Activated CD4-positive, alpha-beta T cell treated with anti-CD3 and anti-CD28 coated beads, Interleukin-2, amount 10 ng/mL, durations not matched to agents 24 days and 14 days (primary cell): ENCODE results near the gene ANKH. TPM values are rescaled to one million over a fixed set of nuclear protein-coding genes. Genes with fewer than 3 reads are reported as not detected.

Experiments
- DNase-seq: peaks from one replicate; pipeline ENCODE4 v3.0.0; 2022
- H3K27ac Mint-ChIP-seq: one replicate; pipeline ENCODE4 v1.8.0; 2022; ENCODE audit warnings: mild to moderate bottlenecking, mixed read lengths
- H3K27me3 Mint-ChIP-seq: one replicate; pipeline ENCODE4 v1.8.0; 2022; ENCODE audit warnings: mixed read lengths
- H3K36me3 Mint-ChIP-seq: one replicate; pipeline ENCODE4 v1.8.0; 2022; ENCODE audit warnings: low read depth, mild to moderate bottlenecking, mixed read lengths
- H3K4me1 Mint-ChIP-seq: one replicate; pipeline ENCODE4 v1.8.0; 2021; ENCODE audit warnings: mixed read lengths
- H3K4me3 Mint-ChIP-seq: one replicate; pipeline ENCODE4 v1.8.0; 2022; ENCODE audit warnings: mild to moderate bottlenecking, moderate library complexity, mixed read lengths
- H3K9me3 Mint-ChIP-seq: one replicate; pipeline ENCODE4 v1.8.0; 2021; ENCODE audit warnings: mixed read lengths
- intact Hi-C: fragments of 100-400 bp; cut with micrococcal nuclease; formaldehyde crosslinking; loops from one replicate; pipeline ENCODE4 v1.15.1; 2023
- total RNA-seq: library from RNA; stranded (reverse); gene quantifications from 2 replicates; pipeline ENCODE4 v1.2.3, GENCODE V29; 2022

The ANKH gene
- total RNA-seq, 1 donor from 2014 or later = 46.7 TPM

DNA sequence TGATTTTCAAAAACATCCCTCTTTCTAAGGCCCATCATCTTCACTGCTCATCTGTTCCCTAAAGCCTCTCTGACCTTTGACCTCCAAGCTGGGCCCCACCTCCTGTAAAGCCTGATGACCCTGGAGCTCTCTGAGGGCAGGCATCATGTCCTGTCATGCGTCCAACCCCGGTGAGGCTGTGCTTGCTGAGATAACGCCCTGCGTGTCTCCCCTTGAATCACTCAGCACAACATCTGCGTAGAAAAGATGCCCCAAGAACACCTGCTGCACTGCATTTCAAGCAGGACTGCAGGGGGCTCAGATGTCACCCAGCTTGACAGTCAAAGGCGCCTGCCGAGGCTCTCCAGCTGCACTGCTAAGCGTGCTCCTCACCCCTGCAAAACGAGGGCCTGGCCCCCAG is 129.1 kb downstream of the ANKH start:
- no peaks in the 10 kb centered on the region for H3K9me3 Mint-ChIP-seq
- H3K27ac Mint-ChIP-seq = peak overlapping the region; percentile 30
- no peaks in the 10 kb centered on the region for H3K27me3 Mint-ChIP-seq
- H3K4me3 Mint-ChIP-seq = no peak overlapping the region
- H3K36me3 Mint-ChIP-seq = peaks cover 4% of the 10 kb centered on the region
- no peak for DNase-seq
- peaks cover 7% of the 10 kb centered on the region for H3K4me1 Mint-ChIP-seq
- intact Hi-C loops = no loop called here

DNA sequence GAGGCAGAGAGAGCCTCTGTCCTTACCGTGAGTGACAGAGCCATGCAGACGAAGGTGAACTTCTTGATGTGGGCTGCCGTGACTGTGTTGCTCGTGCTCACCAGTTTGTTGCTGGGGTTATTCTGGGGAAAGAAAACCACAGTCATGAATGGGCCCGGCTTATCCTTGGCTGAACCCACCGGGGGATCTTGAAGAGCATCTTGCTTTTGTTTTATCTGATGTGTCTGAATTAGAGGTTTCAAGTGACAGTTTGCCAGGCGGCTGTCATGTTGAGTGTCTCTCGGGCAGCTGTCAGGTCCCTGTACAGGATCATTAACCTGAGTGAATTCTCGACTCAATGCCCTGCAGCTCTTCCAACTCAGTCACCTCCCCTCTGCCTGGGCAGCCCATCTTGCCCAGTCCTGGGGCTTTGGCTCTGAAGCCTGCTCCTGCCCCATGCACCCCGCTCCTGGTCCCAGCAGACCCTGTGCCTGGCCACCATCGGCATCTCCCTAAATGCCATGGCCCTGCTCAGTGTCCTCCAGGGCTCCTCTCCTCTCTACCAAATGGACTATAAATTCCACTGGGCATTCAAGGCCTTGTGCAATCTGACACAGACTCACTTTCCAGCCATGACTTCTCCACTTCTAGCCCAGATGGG is 129.7 kb downstream of the ANKH start:
- intact Hi-C loops = no loop called here
- H3K4me1 Mint-ChIP-seq = peaks cover 7% of the 10 kb centered on the region
- H3K36me3 Mint-ChIP-seq = peaks cover 4% of the 10 kb centered on the region
- H3K9me3 Mint-ChIP-seq = no peaks in the 10 kb centered on the region
- DNase-seq = peak; percentile 65
- no peak overlapping the region for H3K4me3 Mint-ChIP-seq
- H3K27ac Mint-ChIP-seq = no peak overlapping the region
- no peaks in the 10 kb centered on the region for H3K27me3 Mint-ChIP-seq

- intact Hi-C loops = no loop called here
- Mint-ChIP-seq H3K27me3 (no peaks in the 10 kb centered on the region), H3K9me3 (no peaks in the 10 kb centered on the region), H3K4me3 (no peak overlapping the region), H3K27ac (no peak overlapping the region), H3K36me3 (peaks cover 4% of the 10 kb centered on the region), H3K4me1 (peaks cover 7% of the 10 kb centered on the region)
- no peak for DNase-seq
Observed at GRCh38 chr5:14741131-14741530, 130.4 kb downstream of the ANKH start.

DNA sequence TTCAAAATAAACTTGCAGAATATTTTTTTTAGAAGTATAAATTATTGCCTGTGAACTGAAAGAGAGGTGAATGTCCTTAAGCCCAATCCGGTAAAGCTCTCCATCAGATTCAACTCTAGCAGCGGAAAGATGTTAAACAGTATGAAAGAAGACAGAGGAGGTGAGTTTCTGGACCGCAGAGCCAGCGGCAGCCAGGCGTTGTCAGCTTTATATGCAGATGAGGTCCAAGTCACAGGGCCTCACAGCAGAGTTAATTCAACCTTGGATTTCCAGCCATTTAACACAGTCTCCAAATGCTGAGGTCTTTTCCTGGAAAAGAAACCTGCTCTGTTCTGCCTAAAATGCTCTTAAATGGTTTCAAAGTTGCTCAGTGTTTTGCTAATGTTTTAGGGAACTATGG is 131.6 kb downstream of the ANKH start:
- H3K4me3 Mint-ChIP-seq = no peak overlapping the region
- intact Hi-C loops = no loop called here
- no peaks in the 10 kb centered on the region for H3K9me3 Mint-ChIP-seq
- H3K27ac Mint-ChIP-seq = no peak overlapping the region
- peaks cover 4% of the 10 kb centered on the region for H3K36me3 Mint-ChIP-seq
- no peak for DNase-seq
- no peaks in the 10 kb centered on the region for H3K27me3 Mint-ChIP-seq
- peaks cover 4% of the 10 kb centered on the region for H3K4me1 Mint-ChIP-seq

DNA sequence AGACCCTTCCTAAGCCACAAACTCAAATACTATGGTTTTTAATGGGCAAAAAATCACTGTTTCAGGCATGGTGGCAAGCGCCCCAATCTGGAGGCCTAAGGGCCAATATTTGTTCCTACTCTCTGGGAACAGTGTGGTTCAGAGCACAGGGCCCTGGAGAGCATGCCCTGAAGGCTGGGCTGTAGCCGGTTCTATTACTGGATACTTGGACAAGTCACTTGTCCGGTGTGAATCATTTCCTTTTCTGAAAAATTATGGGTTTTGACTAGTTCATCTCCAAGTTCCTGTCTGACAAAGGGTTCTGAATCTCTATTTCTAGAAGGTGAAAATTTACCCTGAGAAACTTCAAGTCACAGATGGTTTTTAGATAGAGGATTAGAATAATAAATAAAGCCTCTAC is 132.0 kb downstream of the ANKH start:
- Mint-ChIP-seq H3K4me3 (no peak overlapping the region), H3K9me3 (no peaks in the 10 kb centered on the region), H3K27ac (no peak overlapping the region), H3K27me3 (no peaks in the 10 kb centered on the region), H3K36me3 (peaks cover 4% of the 10 kb centered on the region), H3K4me1 (peaks cover 4% of the 10 kb centered on the region)
- intact Hi-C loops = no loop called here
- no peak for DNase-seq

GRCh38 chr5:14738050-14738449 is 133.5 kb downstream of the ANKH start:
- peaks cover 6% of the 10 kb centered on the region for H3K36me3 Mint-ChIP-seq
- no peak overlapping the region for H3K4me3 Mint-ChIP-seq
- no peaks in the 10 kb centered on the region for H3K9me3 Mint-ChIP-seq
- H3K27ac Mint-ChIP-seq = no peak overlapping the region
- no peaks in the 10 kb centered on the region for H3K27me3 Mint-ChIP-seq
- no peak for DNase-seq
- H3K4me1 Mint-ChIP-seq = no peaks in the 10 kb centered on the region
- intact Hi-C loops = no loop called here

DNA sequence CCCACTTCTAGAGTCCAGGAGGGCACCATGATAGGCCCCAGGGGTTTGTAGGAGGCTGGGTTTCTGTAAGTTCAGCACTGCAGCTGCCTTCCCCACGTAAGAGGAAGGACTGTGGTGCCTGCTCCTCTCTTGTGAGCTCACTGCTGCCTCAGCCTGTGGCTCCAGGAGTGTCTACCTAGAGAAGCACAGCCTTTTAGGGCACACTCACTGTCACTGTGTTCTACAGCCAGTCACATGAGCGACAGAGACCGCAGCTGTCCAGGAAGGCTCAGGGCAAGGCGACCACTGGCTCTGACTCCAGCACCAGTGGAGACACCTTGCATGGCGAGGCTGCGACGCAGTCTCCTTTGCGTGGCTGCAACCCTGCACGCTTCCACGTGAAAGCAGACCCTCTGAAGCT is 134.3 kb downstream of the ANKH start:
- no peaks in the 10 kb centered on the region for H3K4me1 Mint-ChIP-seq
- intact Hi-C loops = no loop called here
- no peak overlapping the region for H3K4me3 Mint-ChIP-seq
- no peak overlapping the region for H3K27ac Mint-ChIP-seq
- H3K36me3 Mint-ChIP-seq = peaks cover 5% of the 10 kb centered on the region
- DNase-seq = no peak
- H3K27me3 Mint-ChIP-seq = no peaks in the 10 kb centered on the region
- no peaks in the 10 kb centered on the region for H3K9me3 Mint-ChIP-seq

DNA sequence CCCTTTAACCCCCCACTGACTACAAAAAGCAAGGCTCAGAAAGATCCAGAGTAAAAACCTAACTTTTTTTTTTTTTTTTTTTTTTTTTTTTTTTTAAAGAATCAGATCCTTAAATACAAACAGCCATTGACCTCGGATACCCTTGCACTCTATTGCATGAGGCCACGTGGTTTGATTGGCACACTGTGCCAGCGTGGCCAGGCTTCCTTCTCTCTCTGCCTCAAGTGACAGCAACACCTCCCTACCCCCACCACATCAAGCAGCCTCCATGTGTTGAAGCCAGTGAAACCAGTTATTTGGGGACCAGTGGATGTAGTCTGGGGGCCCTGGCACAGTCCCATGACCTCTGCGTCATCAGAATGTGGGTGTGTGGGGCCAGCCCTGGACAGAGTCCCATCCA is 135.6 kb downstream of the ANKH start:
- Mint-ChIP-seq H3K27me3 (no peaks in the 10 kb centered on the region), H3K4me1 (no peaks in the 10 kb centered on the region), H3K36me3 (peaks cover 3% of the 10 kb centered on the region), H3K4me3 (no peak overlapping the region), H3K27ac (no peak overlapping the region), H3K9me3 (no peaks in the 10 kb centered on the region)
- DNase-seq = no peak
- intact Hi-C loops = no loop called here

DNA sequence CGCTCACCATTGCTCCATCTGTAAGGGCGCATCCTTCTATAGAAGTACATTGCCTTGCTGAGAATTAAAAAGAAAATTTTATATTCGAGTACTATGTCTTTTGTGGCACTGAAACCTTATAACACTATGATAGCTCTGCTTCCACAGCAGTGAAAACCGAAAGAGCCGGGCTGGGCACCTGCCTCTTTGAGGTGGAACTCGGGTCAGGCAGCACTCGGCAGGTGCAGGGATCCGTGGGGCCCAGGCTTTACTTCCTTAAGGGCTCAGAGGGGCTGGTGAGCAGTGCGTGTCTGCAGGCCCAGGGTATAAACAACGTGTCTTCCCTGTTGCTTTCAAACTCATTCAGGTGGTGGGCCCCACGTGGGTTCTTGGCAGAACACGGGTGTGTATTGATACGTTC is 137.2 kb downstream of the ANKH start:
- no peaks in the 10 kb centered on the region for H3K4me1 Mint-ChIP-seq
- DNase-seq = no peak
- intact Hi-C loops = no loop called here
- H3K27me3 Mint-ChIP-seq = no peaks in the 10 kb centered on the region
- H3K27ac Mint-ChIP-seq = no peak overlapping the region
- H3K36me3 Mint-ChIP-seq = peaks cover 3% of the 10 kb centered on the region
- H3K4me3 Mint-ChIP-seq = no peak overlapping the region
- H3K9me3 Mint-ChIP-seq = no peaks in the 10 kb centered on the region

- H3K9me3 Mint-ChIP-seq = no peaks in the 10 kb centered on the region
- peaks cover 3% of the 10 kb centered on the region for H3K36me3 Mint-ChIP-seq
- no peak overlapping the region for H3K4me3 Mint-ChIP-seq
- no peak for DNase-seq
- intact Hi-C loops = no loop called here
- no peaks in the 10 kb centered on the region for H3K4me1 Mint-ChIP-seq
- H3K27ac Mint-ChIP-seq = no peak overlapping the region
- no peaks in the 10 kb centered on the region for H3K27me3 Mint-ChIP-seq
Observed at GRCh38 chr5:14733661-14734060, 137.9 kb downstream of the ANKH start.

- Mint-ChIP-seq H3K4me1 (no peaks in the 10 kb centered on the region), H3K27me3 (no peaks in the 10 kb centered on the region), H3K9me3 (no peaks in the 10 kb centered on the region), H3K4me3 (no peak overlapping the region), H3K27ac (no peak overlapping the region), H3K36me3 (peaks cover 3% of the 10 kb centered on the region)
- DNase-seq = no peak
- intact Hi-C loops = no loop called here
Observed at GRCh38 chr5:14732991-14733390, 138.6 kb downstream of the ANKH start.

GRCh38 chr5:14730881-14731280 is 140.7 kb downstream of the ANKH start:
- intact Hi-C loops = no loop called here
- H3K4me3 Mint-ChIP-seq = no peak overlapping the region
- H3K36me3 Mint-ChIP-seq = peaks cover 3% of the 10 kb centered on the region

GRCh38 chr5:14730466-14730865 is 141.1 kb downstream of the ANKH start:
- H3K27ac Mint-ChIP-seq = no peak overlapping the region
- no peaks in the 10 kb centered on the region for H3K9me3 Mint-ChIP-seq

More at GRCh38 chr5:14730881-14731280, 140.7 kb downstream of the ANKH start:
- Mint-ChIP-seq H3K27ac (no peak overlapping the region), H3K4me1 (peaks cover 4% of the 10 kb centered on the region), H3K9me3 (no peaks in the 10 kb centered on the region), H3K27me3 (no peaks in the 10 kb centered on the region)
- DNase-seq = no peak

DNA sequence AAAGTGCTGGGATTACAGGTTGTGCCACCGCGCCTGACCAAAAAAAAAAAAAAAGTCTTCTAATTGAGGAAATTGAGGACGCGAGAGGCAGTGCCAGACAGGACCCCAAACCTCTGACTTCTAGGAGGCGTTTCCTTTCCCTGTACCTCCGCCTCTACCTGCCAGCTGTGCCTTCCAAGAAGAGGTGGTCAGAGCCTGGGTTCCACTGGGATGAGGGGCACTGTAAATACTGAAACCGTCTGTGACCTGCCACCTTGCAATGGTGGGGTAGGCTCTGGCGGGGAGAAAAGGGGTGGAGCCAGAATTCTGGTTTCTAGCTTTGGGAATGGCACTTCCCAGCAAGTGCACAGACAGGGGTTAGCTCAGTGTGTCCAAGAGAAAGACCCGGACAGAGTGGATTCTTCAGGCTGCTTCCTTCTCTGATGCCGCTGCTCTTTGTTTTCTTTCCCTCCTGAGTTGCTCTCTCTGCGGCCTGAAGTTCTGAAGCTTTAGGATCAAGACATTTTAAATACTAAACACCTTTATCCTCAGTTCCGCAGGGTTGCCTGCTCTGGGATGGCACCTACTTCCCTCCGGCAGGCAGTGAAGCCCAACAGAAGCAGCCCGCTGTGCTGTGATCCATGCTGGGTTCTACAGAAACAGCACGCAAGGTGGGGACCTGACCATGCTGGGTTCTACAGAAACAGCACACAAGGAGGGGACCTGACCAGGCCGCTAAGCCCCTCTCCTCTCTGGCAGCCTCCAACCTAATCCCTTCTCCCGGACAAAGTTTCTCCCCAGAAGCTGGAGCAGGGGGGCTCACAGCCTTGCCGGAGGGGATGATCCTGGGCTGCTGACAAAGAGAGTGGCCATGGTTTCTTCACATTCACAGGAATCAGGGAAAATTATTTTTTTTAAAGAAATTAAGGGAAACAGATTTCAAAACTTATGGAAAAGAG is 141.9 kb downstream of the ANKH start:
- peaks cover 3% of the 10 kb centered on the region for H3K36me3 Mint-ChIP-seq
- no peaks in the 10 kb centered on the region for H3K27me3 Mint-ChIP-seq
- H3K4me3 Mint-ChIP-seq = no peak overlapping the region
- H3K27ac Mint-ChIP-seq = no peak overlapping the region
- no peaks in the 10 kb centered on the region for H3K9me3 Mint-ChIP-seq
- peaks cover 4% of the 10 kb centered on the region for H3K4me1 Mint-ChIP-seq
- no peak for DNase-seq
- intact Hi-C loops = loop anchor here (5.0 kb wide), 1 partner anchor 83 kb away; no protein-coding TSS in a partner anchor

More at GRCh38 chr5:14730466-14730865, 141.1 kb downstream of the ANKH start:
- H3K36me3 Mint-ChIP-seq = peaks cover 3% of the 10 kb centered on the region
- H3K4me1 Mint-ChIP-seq = peaks cover 4% of the 10 kb centered on the region
- intact Hi-C loops = no loop called here
- DNase-seq = no peak
- no peak overlapping the region for H3K4me3 Mint-ChIP-seq
- no peaks in the 10 kb centered on the region for H3K27me3 Mint-ChIP-seq
